Activated CD4-positive, alpha-beta memory T cell treated with anti-CD3 and anti-CD28 coated beads for 36 hours (primary cell): ENCODE data around the gene NCOA6. TPM values are rescaled to one million over a fixed set of nuclear protein-coding genes. Genes with fewer than 3 reads are reported as not detected.

ENCODE experiments used
- CTCF ChIA-PET: fragments of 350-600 bp; sonication (Branson Sonifier 250); formaldehyde crosslinking; loops from one replicate; lab custom pipeline; 2021; ENCODE audit warnings: antibody characterized with exemption, inconsistent platforms; lab: Charles Lee
- POLR2A ChIA-PET: fragments of 350-600 bp; sonication (Branson Sonifier 250); formaldehyde crosslinking; loops from one replicate; lab custom pipeline; 2021; ENCODE audit warnings: antibody characterized with exemption; lab: Charles Lee
- DNase-seq: peaks from one replicate; pipeline ENCODE4 v3.0.0-alpha.2; 2020
- H3K27ac Mint-ChIP-seq: one replicate; pipeline ENCODE4 v1.8.0; 2021; ENCODE audit warnings: mixed read lengths
- H3K27me3 Mint-ChIP-seq: one replicate; pipeline ENCODE4 v1.8.0; 2021; ENCODE audit warnings: mixed read lengths
- H3K36me3 Mint-ChIP-seq: one replicate; pipeline ENCODE4 v1.8.0; 2021; ENCODE audit warnings: mixed read lengths
- H3K4me1 Mint-ChIP-seq: one replicate; pipeline ENCODE4 v1.8.0; 2021; ENCODE audit warnings: low read depth, mixed read lengths
- H3K4me3 Mint-ChIP-seq: one replicate; pipeline ENCODE4 v1.8.0; 2021; ENCODE audit warnings: mild to moderate bottlenecking, mixed read lengths
- H3K9me3 Mint-ChIP-seq: one replicate; pipeline ENCODE4 v1.8.0; 2021; ENCODE audit warnings: mixed read lengths
- intact Hi-C: fragments of 100-400 bp; cut with micrococcal nuclease; formaldehyde crosslinking; loops from one replicate; pipeline ENCODE4 v1.15.1; 2023
- total RNA-seq, 2 experiments: library from RNA; stranded (reverse); gene quantifications; one replicate each; pipeline ENCODE4 v1.2.3, GENCODE V29; 2021

NCOA6 gene
- total RNA-seq, 2 experiments from 2014 or later, result 19.6 to 20.7 TPM

GRCh38 chr20:34861386-34862084 is 36.1 kb upstream of the NCOA6 start:
- peaks cover 7% of the 10 kb centered on the region for H3K36me3 Mint-ChIP-seq
- H3K27me3 Mint-ChIP-seq, result no peaks in the 10 kb centered on the region
- DNase-seq, result no peak
- no peak overlapping the region for H3K4me3 Mint-ChIP-seq
- CTCF ChIA-PET, result no interaction called here
- intact Hi-C loops, result no loop called here
- H3K27ac Mint-ChIP-seq, result no peak overlapping the region
- POLR2A ChIA-PET, result no interaction called here
- no peaks in the 10 kb centered on the region for H3K9me3 Mint-ChIP-seq
- no peaks in the 10 kb centered on the region for H3K4me1 Mint-ChIP-seq

- Mint-ChIP-seq H3K27ac (no peak overlapping the region), H3K4me1 (no peaks in the 10 kb centered on the region), H3K9me3 (no peaks in the 10 kb centered on the region), H3K36me3 (peaks cover 7% of the 10 kb centered on the region), H3K4me3 (no peak overlapping the region), H3K27me3 (no peaks in the 10 kb centered on the region)
- DNase-seq, result no peak
- POLR2A ChIA-PET, result no interaction called here
- CTCF ChIA-PET, result interaction anchor here (0.9 kb wide), 1 partner anchor 469 kb away, joined by 3 read pairs; no protein-coding TSS in a partner anchor
- intact Hi-C loops, result no loop called here
Measured at GRCh38 chr20:34859826-34860545, 34.5 kb upstream of the NCOA6 start.

GRCh38 chr20:34859367-34859766 is 33.9 kb upstream of the NCOA6 start:
- intact Hi-C loops, result no loop called here
- peaks cover 7% of the 10 kb centered on the region for H3K36me3 Mint-ChIP-seq
- H3K4me3 Mint-ChIP-seq, result no peak overlapping the region
- DNase-seq, result no peak
- POLR2A ChIA-PET, result no interaction called here
- H3K27ac Mint-ChIP-seq, result no peak overlapping the region
- CTCF ChIA-PET, result interaction anchor here (0.9 kb wide), 1 partner anchor 470 kb away, joined by 3 read pairs; no protein-coding TSS in a partner anchor
- no peaks in the 10 kb centered on the region for H3K9me3 Mint-ChIP-seq
- no peaks in the 10 kb centered on the region for H3K27me3 Mint-ChIP-seq
- no peaks in the 10 kb centered on the region for H3K4me1 Mint-ChIP-seq

- H3K27ac Mint-ChIP-seq, result no peak overlapping the region
- intact Hi-C loops, result no loop called here
- no peaks in the 10 kb centered on the region for H3K9me3 Mint-ChIP-seq
- H3K4me1 Mint-ChIP-seq, result no peaks in the 10 kb centered on the region
- H3K27me3 Mint-ChIP-seq, result no peaks in the 10 kb centered on the region
- peaks cover 8% of the 10 kb centered on the region for H3K36me3 Mint-ChIP-seq
- no peak overlapping the region for H3K4me3 Mint-ChIP-seq
- no peak for DNase-seq
- POLR2A ChIA-PET, result no interaction called here
- CTCF ChIA-PET, result no interaction called here
Measured at GRCh38 chr20:34852298-34852697, 26.8 kb upstream of the NCOA6 start.

- Mint-ChIP-seq H3K9me3 (no peaks in the 10 kb centered on the region), H3K36me3 (peaks cover 5% of the 10 kb centered on the region), H3K27ac (no peak overlapping the region), H3K4me1 (no peaks in the 10 kb centered on the region), H3K4me3 (no peak overlapping the region), H3K27me3 (no peaks in the 10 kb centered on the region)
- no peak for DNase-seq
- POLR2A ChIA-PET, result no interaction called here
- intact Hi-C loops, result no loop called here
- CTCF ChIA-PET, result interaction anchor here (0.5 to 1.2 kb wide), 2 partner anchors 101 to 235 kb away, joined by 3 read pairs; no protein-coding TSS in a partner anchor
Measured at GRCh38 chr20:34850969-34851368, 25.5 kb upstream of the NCOA6 start.

- no peaks in the 10 kb centered on the region for H3K9me3 Mint-ChIP-seq
- CTCF ChIA-PET, result interaction anchor here (1.2 kb wide), 1 partner anchor 102 kb away, joined by 3 read pairs; no protein-coding TSS in a partner anchor
- H3K4me1 Mint-ChIP-seq, result no peaks in the 10 kb centered on the region
- H3K4me3 Mint-ChIP-seq, result no peak overlapping the region
- intact Hi-C loops, result no loop called here
- H3K36me3 Mint-ChIP-seq, result peaks cover 5% of the 10 kb centered on the region
- H3K27me3 Mint-ChIP-seq, result no peaks in the 10 kb centered on the region
- no peak for DNase-seq
- POLR2A ChIA-PET, result no interaction called here
- H3K27ac Mint-ChIP-seq, result no peak overlapping the region
Measured at GRCh38 chr20:34849778-34850177, 24.3 kb upstream of the NCOA6 start.

- ChIA-PET POLR2A (no interaction called here), CTCF (no interaction called here)
- intact Hi-C loops, result no loop called here
- H3K27me3 Mint-ChIP-seq, result no peaks in the 10 kb centered on the region
- no peak overlapping the region for H3K27ac Mint-ChIP-seq
- H3K4me1 Mint-ChIP-seq, result no peaks in the 10 kb centered on the region
- no peak overlapping the region for H3K4me3 Mint-ChIP-seq
- H3K9me3 Mint-ChIP-seq, result no peaks in the 10 kb centered on the region
- peaks cover 5% of the 10 kb centered on the region for H3K36me3 Mint-ChIP-seq
- no peak for DNase-seq
Measured at GRCh38 chr20:34848597-34848996, 23.1 kb upstream of the NCOA6 start.

- DNase-seq, result no peak
- POLR2A ChIA-PET, result no interaction called here
Measured at GRCh38 chr20:34843421-34843820, 18.0 kb upstream of the NCOA6 start.

GRCh38 chr20:34842143-34842542 is 16.7 kb upstream of the NCOA6 start:
- H3K27ac Mint-ChIP-seq, result no peak overlapping the region
- CTCF ChIA-PET, result no interaction called here
- H3K9me3 Mint-ChIP-seq, result no peaks in the 10 kb centered on the region
- DNase-seq, result no peak
- H3K36me3 Mint-ChIP-seq, result no peaks in the 10 kb centered on the region
- POLR2A ChIA-PET, result no interaction called here
- intact Hi-C loops, result no loop called here
- no peak overlapping the region for H3K4me3 Mint-ChIP-seq
- H3K4me1 Mint-ChIP-seq, result no peaks in the 10 kb centered on the region
- no peaks in the 10 kb centered on the region for H3K27me3 Mint-ChIP-seq

More at GRCh38 chr20:34843421-34843820, 18.0 kb upstream of the NCOA6 start:
- intact Hi-C loops, result no loop called here
- no peaks in the 10 kb centered on the region for H3K27me3 Mint-ChIP-seq
- no peak overlapping the region for H3K27ac Mint-ChIP-seq
- no peaks in the 10 kb centered on the region for H3K4me1 Mint-ChIP-seq
- no peaks in the 10 kb centered on the region for H3K36me3 Mint-ChIP-seq
- H3K4me3 Mint-ChIP-seq, result no peak overlapping the region
- CTCF ChIA-PET, result no interaction called here
- H3K9me3 Mint-ChIP-seq, result no peaks in the 10 kb centered on the region

GRCh38 chr20:34834459-34834893 is 9.0 kb upstream of the NCOA6 start:
- CTCF ChIA-PET, result interaction anchor here (0.7 to 1.7 kb wide), 6 partner anchors 8 to 502 kb away, joined by 3 to 4 read pairs (median 3); partner anchors contain the start of genes GSS and MYH7B
- POLR2A ChIA-PET, result no interaction called here
- peak overlapping the region; percentile 42 for H3K27ac Mint-ChIP-seq
- DNase-seq, result no peak
- H3K4me3 Mint-ChIP-seq, result no peak overlapping the region
- H3K27me3 Mint-ChIP-seq, result peaks cover 10% of the 10 kb centered on the region
- intact Hi-C loops, result loop anchor here (1.0 to 10.0 kb wide), 4 partner anchors 40 to 430 kb away; no protein-coding TSS in a partner anchor
- H3K9me3 Mint-ChIP-seq, result no peaks in the 10 kb centered on the region
- no peaks in the 10 kb centered on the region for H3K36me3 Mint-ChIP-seq
- H3K4me1 Mint-ChIP-seq, result no peaks in the 10 kb centered on the region

GRCh38 chr20:34831936-34832335 is 6.5 kb upstream of the NCOA6 start:
- ChIA-PET CTCF (interaction anchor here (0.6 to 2.2 kb wide), 5 partner anchors 13 to 264 kb away, joined by 3 to 14 read pairs (median 5); partner anchors contain the start of genes GSS and MYH7B), POLR2A (no interaction called here)
- H3K27me3 Mint-ChIP-seq, result peaks cover 10% of the 10 kb centered on the region
- H3K27ac Mint-ChIP-seq, result no peak overlapping the region
- no peaks in the 10 kb centered on the region for H3K4me1 Mint-ChIP-seq
- no peaks in the 10 kb centered on the region for H3K36me3 Mint-ChIP-seq
- intact Hi-C loops, result loop anchor here (10.0 kb wide), 1 partner anchor 433 kb away; no protein-coding TSS in a partner anchor
- H3K9me3 Mint-ChIP-seq, result no peaks in the 10 kb centered on the region
- H3K4me3 Mint-ChIP-seq, result no peak overlapping the region
- no peak for DNase-seq

- no peaks in the 10 kb centered on the region for H3K9me3 Mint-ChIP-seq
- ChIA-PET CTCF (no interaction called here), POLR2A (no interaction called here)
- no peak for DNase-seq
- H3K36me3 Mint-ChIP-seq, result peaks cover 8% of the 10 kb centered on the region
- H3K4me1 Mint-ChIP-seq, result peaks cover 10% of the 10 kb centered on the region
- no peak overlapping the region for H3K27ac Mint-ChIP-seq
- H3K27me3 Mint-ChIP-seq, result peaks cover 6% of the 10 kb centered on the region
- no peak overlapping the region for H3K4me3 Mint-ChIP-seq
- intact Hi-C loops, result loop anchor here (10.0 kb wide), 1 partner anchor 114 kb away; no protein-coding TSS in a partner anchor
Measured at GRCh38 chr20:34829191-34829590, 3.7 kb upstream of the NCOA6 start.
